Measurements from ENCODE around the gene HSD17B14.

HSD17B14 gene

GRCh38 chr19:48817585-48818124 lies 18.6 kb downstream of the HSD17B14 start:
- no peak overlapping the region for H3K4me3 ChIP-seq (ENCODE audit: low read length)
- H3K9ac ChIP-seq (ENCODE audit: low read length) = no peak overlapping the region
- H3K27me3 ChIP-seq (ENCODE audit: control insufficient read depth, insufficient read depth, low read length) = no peaks in the 10 kb centered on the region
- no peaks in the 10 kb centered on the region for H3K36me3 ChIP-seq (ENCODE audit: control insufficient read depth, insufficient read depth, low read length)
- no peaks in the 10 kb centered on the region for H3K9me3 ChIP-seq (ENCODE audit: control insufficient read depth, low read length)
- H3K4me1 ChIP-seq (ENCODE audit: control insufficient read depth, insufficient read depth, low read length) = peaks cover 23% of the 10 kb centered on the region

GRCh38 chr19:48815870-48816501 lies 20.3 kb downstream of the HSD17B14 start:
- Histone ChIP-seq H3K4me1 (ENCODE audit: control insufficient read depth, insufficient read depth, low read length) (peaks cover 25% of the 10 kb centered on the region), H3K36me3 (ENCODE audit: control insufficient read depth, insufficient read depth, low read length) (no peaks in the 10 kb centered on the region), H3K9ac (ENCODE audit: low read length) (peak overlapping the region; percentile 43)

GRCh38 chr19:48814895-48815294 lies 21.4 kb downstream of the HSD17B14 start:
- Histone ChIP-seq H3K9ac (ENCODE audit: low read length) (no peak overlapping the region), H3K9me3 (ENCODE audit: control insufficient read depth, low read length) (no peaks in the 10 kb centered on the region), H3K4me3 (ENCODE audit: low read length) (no peak overlapping the region), H3K27me3 (ENCODE audit: control insufficient read depth, insufficient read depth, low read length) (no peaks in the 10 kb centered on the region), H3K4me1 (ENCODE audit: control insufficient read depth, insufficient read depth, low read length) (peaks cover 34% of the 10 kb centered on the region), H3K36me3 (ENCODE audit: control insufficient read depth, insufficient read depth, low read length) (no peaks in the 10 kb centered on the region)

More at GRCh38 chr19:48815870-48816501, 20.3 kb downstream of the HSD17B14 start:
- no peaks in the 10 kb centered on the region for H3K9me3 ChIP-seq (ENCODE audit: control insufficient read depth, low read length)
- no peaks in the 10 kb centered on the region for H3K27me3 ChIP-seq (ENCODE audit: control insufficient read depth, insufficient read depth, low read length)
- no peak overlapping the region for H3K4me3 ChIP-seq (ENCODE audit: low read length)

GRCh38 chr19:48813123-48813913 lies 23.0 kb downstream of the HSD17B14 start:
- no peaks in the 10 kb centered on the region for H3K36me3 ChIP-seq (ENCODE audit: control insufficient read depth, insufficient read depth, low read length)
- no peak overlapping the region for H3K9ac ChIP-seq (ENCODE audit: low read length)
- peaks cover 20% of the 10 kb centered on the region for H3K4me1 ChIP-seq (ENCODE audit: control insufficient read depth, insufficient read depth, low read length)
- no peaks in the 10 kb centered on the region for H3K9me3 ChIP-seq (ENCODE audit: control insufficient read depth, low read length)
- no peaks in the 10 kb centered on the region for H3K27me3 ChIP-seq (ENCODE audit: control insufficient read depth, insufficient read depth, low read length)
- no peak overlapping the region for H3K4me3 ChIP-seq (ENCODE audit: low read length)

GRCh38 chr19:48812094-48812929 lies 24.0 kb downstream of the HSD17B14 start:
- no peaks in the 10 kb centered on the region for H3K9me3 ChIP-seq (ENCODE audit: control insufficient read depth, low read length)
- H3K36me3 ChIP-seq (ENCODE audit: control insufficient read depth, insufficient read depth, low read length) = no peaks in the 10 kb centered on the region
- H3K27me3 ChIP-seq (ENCODE audit: control insufficient read depth, insufficient read depth, low read length) = no peaks in the 10 kb centered on the region
- peak overlapping the region; percentile 66 for H3K9ac ChIP-seq (ENCODE audit: low read length)
- peaks cover 28% of the 10 kb centered on the region for H3K4me1 ChIP-seq (ENCODE audit: control insufficient read depth, insufficient read depth, low read length)
- H3K4me3 ChIP-seq (ENCODE audit: low read length) = peak overlapping the region; percentile 31

- peak overlapping the region; percentile 41 for H3K4me3 ChIP-seq (ENCODE audit: low read length)
- H3K9ac ChIP-seq (ENCODE audit: low read length) = peak overlapping the region; percentile 80
- no peaks in the 10 kb centered on the region for H3K27me3 ChIP-seq (ENCODE audit: control insufficient read depth, insufficient read depth, low read length)
- H3K4me1 ChIP-seq (ENCODE audit: control insufficient read depth, insufficient read depth, low read length) = peaks cover 28% of the 10 kb centered on the region
- H3K36me3 ChIP-seq (ENCODE audit: control insufficient read depth, insufficient read depth, low read length) = no peaks in the 10 kb centered on the region
- no peaks in the 10 kb centered on the region for H3K9me3 ChIP-seq (ENCODE audit: control insufficient read depth, low read length)
Measured at GRCh38 chr19:48810151-48810550, 26.1 kb downstream of the HSD17B14 start.

- H3K4me3 ChIP-seq (ENCODE audit: low read length) = no peak overlapping the region
- H3K4me1 ChIP-seq (ENCODE audit: control insufficient read depth, insufficient read depth, low read length) = peaks cover 28% of the 10 kb centered on the region
- no peaks in the 10 kb centered on the region for H3K9me3 ChIP-seq (ENCODE audit: control insufficient read depth, low read length)
- no peak overlapping the region for H3K9ac ChIP-seq (ENCODE audit: low read length)
- no peaks in the 10 kb centered on the region for H3K27me3 ChIP-seq (ENCODE audit: control insufficient read depth, insufficient read depth, low read length)
- no peaks in the 10 kb centered on the region for H3K36me3 ChIP-seq (ENCODE audit: control insufficient read depth, insufficient read depth, low read length)
Measured at GRCh38 chr19:48807590-48808308, 28.5 kb downstream of the HSD17B14 start.

- no peak overlapping the region for H3K9ac ChIP-seq (ENCODE audit: low read length)
- no peaks in the 10 kb centered on the region for H3K36me3 ChIP-seq (ENCODE audit: control insufficient read depth, insufficient read depth, low read length)
- no peaks in the 10 kb centered on the region for H3K27me3 ChIP-seq (ENCODE audit: control insufficient read depth, insufficient read depth, low read length)
- no peak overlapping the region for H3K4me3 ChIP-seq (ENCODE audit: low read length)
- H3K4me1 ChIP-seq (ENCODE audit: control insufficient read depth, insufficient read depth, low read length) = peaks cover 28% of the 10 kb centered on the region
- no peaks in the 10 kb centered on the region for H3K9me3 ChIP-seq (ENCODE audit: control insufficient read depth, low read length)
Measured at GRCh38 chr19:48806818-48807589, 29.3 kb downstream of the HSD17B14 start.

GRCh38 chr19:48806518-48806817 lies 29.8 kb downstream of the HSD17B14 start:
- Histone ChIP-seq H3K4me3 (ENCODE audit: low read length) (no peak overlapping the region), H3K9ac (ENCODE audit: low read length) (no peak overlapping the region), H3K27me3 (ENCODE audit: control insufficient read depth, insufficient read depth, low read length) (no peaks in the 10 kb centered on the region), H3K9me3 (ENCODE audit: control insufficient read depth, low read length) (no peaks in the 10 kb centered on the region), H3K4me1 (ENCODE audit: control insufficient read depth, insufficient read depth, low read length) (peaks cover 29% of the 10 kb centered on the region), H3K36me3 (ENCODE audit: control insufficient read depth, insufficient read depth, low read length) (no peaks in the 10 kb centered on the region)

GRCh38 chr19:48805452-48805851 lies 30.8 kb downstream of the HSD17B14 start:
- Histone ChIP-seq H3K27me3 (ENCODE audit: control insufficient read depth, insufficient read depth, low read length) (no peaks in the 10 kb centered on the region), H3K4me1 (ENCODE audit: control insufficient read depth, insufficient read depth, low read length) (peaks cover 26% of the 10 kb centered on the region), H3K36me3 (ENCODE audit: control insufficient read depth, insufficient read depth, low read length) (no peaks in the 10 kb centered on the region), H3K9ac (ENCODE audit: low read length) (no peak overlapping the region), H3K4me3 (ENCODE audit: low read length) (no peak overlapping the region), H3K9me3 (ENCODE audit: control insufficient read depth, low read length) (no peaks in the 10 kb centered on the region)

GRCh38 chr19:48804496-48804895 lies 31.8 kb downstream of the HSD17B14 start:
- Histone ChIP-seq H3K9ac (ENCODE audit: low read length) (no peak overlapping the region), H3K36me3 (ENCODE audit: control insufficient read depth, insufficient read depth, low read length) (no peaks in the 10 kb centered on the region), H3K4me3 (ENCODE audit: low read length) (no peak overlapping the region)

More at GRCh38 chr19:48804496-48804895, 31.8 kb downstream of the HSD17B14 start:
- H3K27me3 ChIP-seq (ENCODE audit: control insufficient read depth, insufficient read depth, low read length) = no peaks in the 10 kb centered on the region
- peaks cover 19% of the 10 kb centered on the region for H3K4me1 ChIP-seq (ENCODE audit: control insufficient read depth, insufficient read depth, low read length)
- H3K9me3 ChIP-seq (ENCODE audit: control insufficient read depth, low read length) = no peaks in the 10 kb centered on the region

Data from mucosa of stomach (tissue), 1 donor.